K562 (cell line): ENCODE data around the gene P2RY8. TPM values are rescaled to one million over a fixed set of nuclear protein-coding genes. Genes with fewer than 3 reads are reported as not detected.

ENCODE experiments used
- ATAC-seq: fragments of 200-7000 bp; cut with Tn5 transposase; 3 replicates; pipeline ENCODE4 v1.9.1; 2020; ENCODE audit warnings: moderate library complexity
- BruUV-seq: library from RNA; stranded (reverse); fragments of 400-500 nt; replicated peaks from 2 replicates; lab custom pipeline; 2021; lab: Mats Ljungman, UMichigan
- CTCF ChIA-PET: fragments of 300-600 bp; formaldehyde crosslinking; extraction: SDS; loops from one replicate; lab custom pipeline; 2021; ENCODE audit warnings: low intra/inter-chr PET ratio; lab: Yijun Ruan, JAX
- POLR2A ChIA-PET: fragments of 300-600, 350-650 bp; sonication (Branson Sonifier 250); formaldehyde crosslinking; extraction: SDS; loops from one replicate; lab custom pipeline; 2021; ENCODE audit warnings: antibody characterized with exemption, inconsistent platforms; lab: Yijun Ruan, JAX
- DNase-seq, 4 experiments: peaks; one replicate each; pipeline versions ENCODE4 v3.0.0 to v3.0.0-alpha.2; 2011 to 2018; ENCODE audit warnings: low spot score in 3 of 4, mixed read lengths in 3 of 4; ENCODE audit errors: extremely low read depth in 1 of 4
- FAIRE-seq: peaks from 2 replicates; lab custom pipeline; 2011; peaks lifted over from hg19 to GRCh38; lab: Jason Lieb, UNC
- H2AFZ ChIP-seq: 2 replicates; pipeline ENCODE4 v1.6.0; 2011; ENCODE audit warnings: low read depth, low read length, control low read depth, inconsistent platforms
- H3K27ac ChIP-seq: fragments of 200-600 bp; 3 replicates; pipeline ENCODE4 v1.8.0; 2011; ENCODE audit warnings: low read depth, mild to moderate bottlenecking, control low read depth, inconsistent platforms, low read length, moderate library complexity, mixed read lengths; ENCODE audit errors: extremely low read depth
- H3K27me3 ChIP-seq, 2 experiments: fragments of 300-600 bp in 1 of 2; 2 replicates in 1 of 2; 3 replicates in 1 of 2; pipeline versions ENCODE4 v1.6.0 to v1.8.0; 2011; ENCODE audit warnings: inconsistent platforms in 2 of 2, low read length in 2 of 2, mild to moderate bottlenecking in 1 of 2, mixed read lengths in 1 of 2, moderate library complexity in 1 of 2; ENCODE audit not compliant: control insufficient read depth in 2 of 2, insufficient read depth in 2 of 2
- H3K36me3 ChIP-seq: fragments of 300-600 bp; 3 replicates; pipeline ENCODE4 v1.8.0; 2011; ENCODE audit warnings: mild to moderate bottlenecking, low read length, inconsistent platforms; ENCODE audit not compliant: control insufficient read depth, insufficient read depth
- H3K4me1 ChIP-seq, 2 experiments: fragments of 200-600 bp in 1 of 2; replicated peaks in 1 of 2; 2 replicates in 1 of 2; 3 replicates in 1 of 2; pipeline versions ENCODE4 v1.5.1 to v1.8.0; 2011; ENCODE audit warnings: inconsistent platforms in 2 of 2, low read length in 2 of 2, mild to moderate bottlenecking in 1 of 2, mixed read lengths in 1 of 2, moderate library complexity in 1 of 2; ENCODE audit not compliant: control insufficient read depth in 2 of 2, insufficient read depth in 2 of 2
- H3K4me2 ChIP-seq: 2 replicates; pipeline ENCODE4 v1.6.1; 2011; ENCODE audit warnings: low read length, control low read depth, inconsistent platforms, mixed read lengths; ENCODE audit not compliant: insufficient read depth
- H3K4me3 ChIP-seq: fragments of 200-600 bp; sonication (generic), shearing (Covaris generic); 2 replicates; pipeline ENCODE4 v1.5.1; 2016; ENCODE audit warnings: control low read depth, inconsistent platforms
- H3K79me2 ChIP-seq: fragments of 200-600 bp; 3 replicates; pipeline ENCODE4 v1.8.0; 2011; ENCODE audit warnings: low read length, inconsistent platforms; ENCODE audit not compliant: control insufficient read depth, insufficient read depth
- H3K9ac ChIP-seq, 2 experiments: 2 replicates each; pipeline versions ENCODE4 v1.6.0 to v1.6.1; 2011; ENCODE audit warnings: low read depth in 2 of 2, low read length in 2 of 2, control low read depth in 1 of 2, inconsistent platforms in 1 of 2, mild to moderate bottlenecking in 1 of 2, mixed read lengths in 1 of 2; ENCODE audit not compliant: insufficient read depth in 1 of 2
- H3K9me1 ChIP-seq: one replicate; pipeline ENCODE4 v1.6.0; 2011; ENCODE audit warnings: inconsistent platforms, mild to moderate bottlenecking, low read length, moderate library complexity; ENCODE audit not compliant: control insufficient read depth, insufficient read depth
- H3K9me3 ChIP-seq: replicated peaks from 2 replicates; pipeline ENCODE4 v1.5.1; 2011; ENCODE audit warnings: low read depth, low read length, inconsistent platforms; ENCODE audit not compliant: control insufficient read depth, insufficient read depth
- H4K20me1 ChIP-seq: replicated peaks from 2 replicates; pipeline ENCODE4 v1.6.1; 2011; ENCODE audit warnings: low read length, inconsistent platforms, mixed read lengths; ENCODE audit not compliant: control insufficient read depth, insufficient read depth
- E2F3 ChIP-seq: fragments of 250-450 bp; sonication (Bioruptor Pico); IDR thresholded peaks from 2 replicates; pipeline ENCODE4 v1.4.0; 2020; ENCODE audit warnings: mild to moderate bottlenecking
- ELK1 ChIP-seq: sonication (generic); formaldehyde crosslinking; IDR thresholded peaks from 2 replicates; pipeline ENCODE4 v1.8.1; 2022; ENCODE audit warnings: missing genetic modification reagents
- FOXJ2 ChIP-seq: fragments of 200-800 bp; sonication (Bioruptor generic); IDR thresholded peaks from 2 replicates; pipeline ENCODE4 v1.6.1; 2016; ENCODE audit warnings: missing genetic modification characterization, missing compliant biosample characterization
- FOXP1 ChIP-seq: sonication (generic); formaldehyde crosslinking; IDR thresholded peaks from 2 replicates; pipeline ENCODE4 v1.8.0; 2022; ENCODE audit warnings: mild to moderate bottlenecking, missing genetic modification reagents
- GATAD2B ChIP-seq: fragments of 450-650 bp; IDR thresholded peaks from 2 replicates; pipeline ENCODE4 v1.6.1; 2017; ENCODE audit warnings: mild to moderate bottlenecking, borderline replicate concordance
- KAT8 ChIP-seq: fragments of 450-650 bp; IDR thresholded peaks from 2 replicates; pipeline ENCODE4 v1.6.1; 2016; ENCODE audit warnings: low read depth, mild to moderate bottlenecking
- KDM5B ChIP-seq: fragments of 200-600 bp; sonication (generic); IDR thresholded peaks from 2 replicates; pipeline ENCODE4 v1.6.1; 2012; ENCODE audit warnings: low read depth, mild to moderate bottlenecking, moderate library complexity, low read length, control low read depth, inconsistent platforms; ENCODE audit not compliant: insufficient replicate concordance
- MTF1 ChIP-seq: fragments of 250-450 bp; sonication (Bioruptor Pico); IDR thresholded peaks from 2 replicates; pipeline ENCODE4 v1.9.0; 2021; ENCODE audit warnings: moderate library complexity, mild to moderate bottlenecking, inconsistent platforms, borderline replicate concordance
- PCBP2 ChIP-seq: fragments of 200-400 bp; formaldehyde crosslinking; IDR thresholded peaks from 2 replicates; pipeline ENCODE4 v1.6.1; 2018; ENCODE audit warnings: low read length, low read depth, mild to moderate bottlenecking, moderate library complexity; ENCODE audit not compliant: poor library complexity, severe bottlenecking
- TGIF2 ChIP-seq: sonication (generic); formaldehyde crosslinking; IDR thresholded peaks from 2 replicates; pipeline ENCODE4 v1.8.1; 2022; ENCODE audit warnings: mild to moderate bottlenecking, missing genetic modification reagents, moderate library complexity
- UBTF ChIP-seq, 2 experiments: IDR thresholded peaks; 2 replicates each; pipeline ENCODE4 v1.6.1; 2012; ENCODE audit warnings: improper control_type of control experiment in 2 of 2, low read depth in 2 of 2, low read length in 2 of 2, borderline replicate concordance in 1 of 2
- WHSC1 ChIP-seq: IDR thresholded peaks from one replicate; pipeline ENCODE4 v1.6.1; 2012; ENCODE audit warnings: low read length, control low read depth, inconsistent platforms
- ZNF699 ChIP-seq: fragments of 250-450 bp; sonication (Bioruptor Pico); IDR thresholded peaks from 2 replicates; pipeline ENCODE4 v1.8.0; 2021; ENCODE audit warnings: mild to moderate bottlenecking, moderate library complexity; ENCODE audit not compliant: insufficient replicate concordance
- WGBS: fragments of 100-300 bp; shearing (Covaris generic); methylation state at CpG from one replicate; pipeline ENCODE4 v1.1.6; 2016; ENCODE audit warnings: low coverage, mixed read lengths; ENCODE audit not compliant: insufficient coverage; ENCODE audit errors: missing lambda C conversion rate; 5-methylcytosine and 5-hydroxymethylcytosine counted together
- in situ Hi-C: fragments of 300-500 bp; cut with MboI; formaldehyde crosslinking; loops from 4 replicates; pipeline ENCODE4 v1.15.0; 2018; ENCODE audit warnings: inconsistent platforms, mixed read lengths
- intact Hi-C: fragments of 100-400 bp; cut with micrococcal nuclease; formaldehyde crosslinking; loops from 2 replicates; pipeline ENCODE4 v1.14.2; 2022
- polyA plus RNA-seq, 8 experiments: library from polyadenylated mRNA; depleted of rRNA in 4 of 8; stranded (reverse) in 5 of 8; unstranded in 3 of 8; fragments of >200 nt; fragmentation: Nextera tagmentation in 2 of 8; fragmentation: Illumina TruSeq in 1 of 8; extraction: Ambion mirVana in 2 of 8; extraction: Trizol in 1 of 8; gene quantifications; 2 replicates each; pipeline versions ENCODE4 v1.2.1 to v1.2.3, GENCODE V29; 2011 to 2014; ENCODE audit warnings: inconsistent platforms in 1 of 8, missing spikeins in 1 of 8
- total RNA-seq, 7 experiments: library from RNA; depleted of rRNA in 6 of 7; stranded (reverse); fragments of >200 nt in 6 of 7; fragmentation: Illumina TruSeq in 2 of 7; extraction: Trizol in 2 of 7; gene quantifications; 2 replicates each; pipeline versions ENCODE4 v1.2.1 to v1.2.3, GENCODE V29; 2011 to 2021; ENCODE audit warnings: low replicate concordance in 1 of 7
- TF ChIP-seq, protein P1 (sequence below): sonication (generic); formaldehyde crosslinking; IDR thresholded peaks from 2 replicates; pipeline ENCODE4 v1.8.0; 2022; ENCODE audit warnings: mild to moderate bottlenecking, missing genetic modification reagents
- TF ChIP-seq, protein P2 (sequence below): fragments of 250-450 bp; sonication (Bioruptor Pico); IDR thresholded peaks from 2 replicates; pipeline ENCODE4 v1.8.0; 2022; ENCODE audit warnings: inconsistent platforms

The P2RY8 gene
- total and polyA plus RNA-seq, 9 of the 15 experiments (the other 6 are each of a cell fraction or from before 2014, with no cell fraction given) = 0.04 to 0.69 (median 0.08) TPM; not detected in 3

DNA sequence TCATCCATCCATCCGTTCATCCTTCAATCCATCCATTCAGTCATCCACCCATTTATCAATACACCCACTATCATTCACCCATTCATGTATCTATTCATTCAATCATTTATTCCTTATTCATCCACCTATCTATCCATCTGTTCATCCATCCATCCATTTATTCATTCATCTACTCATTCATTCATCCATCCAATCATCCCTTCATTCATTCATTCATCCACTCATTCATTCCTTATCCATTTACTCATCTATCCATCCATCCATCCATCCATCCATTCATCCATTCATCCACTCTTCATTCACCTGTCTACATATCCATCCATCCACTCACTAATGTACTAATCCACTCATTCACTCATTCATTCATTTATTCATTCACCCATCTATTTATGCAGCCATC, 9.5 kb downstream of the P2RY8 start:
- WGBS = 0% methylated on average over 1 of the region's 1 CpG
- no peak for DNase-seq
- Histone ChIP-seq H2AFZ (no peak overlapping the region), H3K4me2 (no peak overlapping the region), H4K20me1 (no peaks in the 10 kb centered on the region), H3K27me3 (no peaks in the 10 kb centered on the region), H3K27ac (no peak overlapping the region), H3K4me1 (no peaks in the 10 kb centered on the region), H3K79me2 (no peaks in the 10 kb centered on the region), H3K9ac (no peak overlapping the region), H3K9me3 (no peaks in the 10 kb centered on the region), H3K36me3 (no peaks in the 10 kb centered on the region), H3K9me1 (no peaks in the 10 kb centered on the region), H3K4me3 (no peak overlapping the region)
- intact Hi-C loops = no loop called here
- ChIA-PET POLR2A (no interaction called here), CTCF (no interaction called here)
- in situ Hi-C loops = no loop called here
- FAIRE-seq = no peak
- TF ChIP-seq ELK1 (CRISPR knock-in tag) (no peak), MTF1 (CRISPR knock-in tag) (no peak), E2F3 (CRISPR knock-in tag) (no peak), KDM5B (no peak), FOXP1 (CRISPR knock-in tag) (no peak), PCBP2 (no peak), FOXJ2 (tag) (no peak), TGIF2 (CRISPR knock-in tag) (no peak), GATAD2B (no peak), ZNF699 (no peak), WHSC1 (no peak), UBTF (IDR thresholded peaks at IDR 0.05; ENCODE audit: borderline replicate concordance in 1 of 2, low read depth in 2 of 2, low read length in 2 of 2) (no peak), KAT8 (no peak)
- TF ChIP-seq, protein P1, sequence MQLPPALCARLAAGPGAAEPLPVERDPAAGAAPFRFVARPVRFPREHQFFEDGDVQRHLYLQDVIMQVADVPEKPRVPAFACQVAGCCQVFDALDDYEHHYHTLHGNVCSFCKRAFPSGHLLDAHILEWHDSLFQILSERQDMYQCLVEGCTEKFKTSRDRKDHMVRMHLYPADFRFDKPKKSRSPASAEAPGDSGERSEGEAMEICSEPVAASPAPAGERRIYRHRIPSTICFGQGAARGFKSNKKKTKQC (CRISPR knock-in tag) = no peak
- TF ChIP-seq, protein P2, sequence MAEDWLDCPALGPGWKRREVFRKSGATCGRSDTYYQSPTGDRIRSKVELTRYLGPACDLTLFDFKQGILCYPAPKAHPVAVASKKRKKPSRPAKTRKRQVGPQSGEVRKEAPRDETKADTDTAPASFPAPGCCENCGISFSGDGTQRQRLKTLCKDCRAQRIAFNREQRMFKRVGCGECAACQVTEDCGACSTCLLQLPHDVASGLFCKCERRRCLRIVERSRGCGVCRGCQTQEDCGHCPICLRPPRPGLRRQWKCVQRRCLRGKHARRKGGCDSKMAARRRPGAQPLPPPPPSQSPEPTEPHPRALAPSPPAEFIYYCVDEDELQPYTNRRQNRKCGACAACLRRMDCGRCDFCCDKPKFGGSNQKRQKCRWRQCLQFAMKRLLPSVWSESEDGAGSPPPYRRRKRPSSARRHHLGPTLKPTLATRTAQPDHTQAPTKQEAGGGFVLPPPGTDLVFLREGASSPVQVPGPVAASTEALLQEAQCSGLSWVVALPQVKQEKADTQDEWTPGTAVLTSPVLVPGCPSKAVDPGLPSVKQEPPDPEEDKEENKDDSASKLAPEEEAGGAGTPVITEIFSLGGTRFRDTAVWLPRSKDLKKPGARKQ (CRISPR knock-in tag) = no peak
- BruUV-seq = no TSS peak
- ATAC-seq = no peak
